ENCODE data around the gene SGIP1.

SGIP1 gene

DNA sequence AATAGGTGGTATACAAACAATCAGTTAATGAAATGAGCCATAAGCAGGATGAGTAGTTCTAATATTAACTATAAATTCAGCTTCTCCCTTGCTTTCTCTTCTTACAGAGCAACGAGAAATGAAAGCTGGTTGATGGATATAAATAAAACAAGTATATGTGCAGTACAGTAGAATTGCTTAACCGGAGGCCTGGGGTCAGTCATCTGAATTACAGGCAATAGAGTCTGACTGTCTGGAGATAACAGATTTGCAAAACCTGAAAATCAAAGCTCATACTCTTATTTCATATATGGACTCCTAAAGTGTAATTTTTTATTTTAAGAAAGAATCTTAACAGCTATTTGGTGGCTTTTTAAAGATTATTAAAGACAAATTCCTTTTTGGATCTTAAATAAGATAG, 43.1 kb upstream of the SGIP1 start:
- Histone ChIP-seq H3K9me3 (ENCODE audit: insufficient read depth, low read depth, low read length) (no peaks in the 10 kb centered on the region), H3K79me2 (ENCODE audit: control insufficient read depth, insufficient read depth, low read length, poor library complexity) (no peaks in the 10 kb centered on the region), H4K91ac (ENCODE audit: low read depth, low read length) (no peak overlapping the region), H4K12ac (ENCODE audit: low read depth, low read length) (no peak overlapping the region), H3K4me3 (ENCODE audit: low read depth, low read length) (no peak overlapping the region), H2BK12ac (ENCODE audit: low read length) (no peak overlapping the region), H3K79me1 (ENCODE audit: low read length) (no peaks in the 10 kb centered on the region), H3K9ac (ENCODE audit: low read length) (no peak overlapping the region), H3K4me1 (ENCODE audit: control insufficient read depth in 1 of 2, insufficient read depth in 2 of 2, low read length in 2 of 2) (no peaks in the 10 kb centered on the region), H3K14ac (ENCODE audit: low read length) (no peak overlapping the region), H2BK5ac (ENCODE audit: low read depth, low read length, poor library complexity) (no peak overlapping the region), H3K27me3 (ENCODE audit: insufficient read depth, low read length) (no peaks in the 10 kb centered on the region), H2AK5ac (ENCODE audit: low read length) (no peak overlapping the region), H2BK120ac (ENCODE audit: insufficient read depth, low read length, poor library complexity) (no peak overlapping the region), H3K18ac (ENCODE audit: low read length) (no peak overlapping the region), H4K8ac (ENCODE audit: low read depth, low read length) (no peak overlapping the region), H3K27ac (ENCODE audit: low read depth, low read length) (no peak overlapping the region), H3K23ac (ENCODE audit: low read length) (no peak overlapping the region), H2AFZ (ENCODE audit: insufficient read depth, low read length, poor library complexity) (no peak overlapping the region), H3K4me2 (ENCODE audit: low read length) (no peak overlapping the region), H3K4ac (ENCODE audit: low read depth, low read length) (no peak overlapping the region), H3K36me3 (ENCODE audit: control insufficient read depth in 1 of 2, insufficient read depth in 2 of 2, low read length in 2 of 2) (no peaks in the 10 kb centered on the region)
- DNase-seq = no peak
- no CpG with 5 or more reads among the region's 2 CpGs for WGBS (ENCODE audit: extremely low coverage, insufficient coverage, insufficient read length)

DNA sequence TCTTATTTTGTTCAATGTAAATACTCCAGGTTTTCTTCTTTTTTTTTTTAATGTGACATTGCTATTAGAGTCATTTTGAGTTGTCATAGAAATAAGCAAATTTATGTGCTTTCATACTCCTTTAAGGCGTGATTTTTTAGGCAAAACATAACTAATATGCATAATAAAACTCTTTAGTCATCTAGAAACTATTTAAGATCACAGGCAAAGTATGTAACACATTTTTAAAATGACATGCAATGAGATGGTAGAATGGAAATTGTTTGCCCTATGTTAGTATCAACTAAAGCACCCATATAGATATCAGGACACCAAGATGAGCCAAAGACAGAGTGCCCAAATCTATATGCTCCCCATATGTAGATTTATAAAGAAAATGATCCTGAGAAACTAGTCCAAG, 41.5 kb upstream of the SGIP1 start:
- Histone ChIP-seq H3K9ac (ENCODE audit: low read length) (no peak overlapping the region), H3K4me2 (ENCODE audit: low read length) (no peak overlapping the region), H3K27me3 (ENCODE audit: insufficient read depth, low read length) (no peaks in the 10 kb centered on the region), H2BK5ac (ENCODE audit: low read depth, low read length, poor library complexity) (no peak overlapping the region), H3K9me3 (ENCODE audit: insufficient read depth, low read depth, low read length) (no peaks in the 10 kb centered on the region), H4K8ac (ENCODE audit: low read depth, low read length) (no peak overlapping the region), H3K18ac (ENCODE audit: low read length) (no peak overlapping the region), H2AK5ac (ENCODE audit: low read length) (no peak overlapping the region), H3K27ac (ENCODE audit: low read depth, low read length) (no peak overlapping the region), H3K79me2 (ENCODE audit: control insufficient read depth, insufficient read depth, low read length, poor library complexity) (no peaks in the 10 kb centered on the region), H4K91ac (ENCODE audit: low read depth, low read length) (no peak overlapping the region), H3K14ac (ENCODE audit: low read length) (no peak overlapping the region), H3K4me1 (ENCODE audit: control insufficient read depth in 1 of 2, insufficient read depth in 2 of 2, low read length in 2 of 2) (no peaks in the 10 kb centered on the region), H2BK12ac (ENCODE audit: low read length) (no peak overlapping the region), H2AFZ (ENCODE audit: insufficient read depth, low read length, poor library complexity) (no peak overlapping the region), H3K23ac (ENCODE audit: low read length) (no peak overlapping the region), H4K12ac (ENCODE audit: low read depth, low read length) (no peak overlapping the region), H3K79me1 (ENCODE audit: low read length) (no peaks in the 10 kb centered on the region), H3K4ac (ENCODE audit: low read depth, low read length) (no peak overlapping the region), H3K36me3 (ENCODE audit: control insufficient read depth in 1 of 2, insufficient read depth in 2 of 2, low read length in 2 of 2) (no peaks in the 10 kb centered on the region), H2BK120ac (ENCODE audit: insufficient read depth, low read length, poor library complexity) (no peak overlapping the region), H3K4me3 (ENCODE audit: low read depth, low read length) (no peak overlapping the region)
- no peak for DNase-seq
- WGBS (ENCODE audit: extremely low coverage, insufficient coverage, insufficient read length) = no CpG with 5 or more reads among the region's 1 CpG

DNA sequence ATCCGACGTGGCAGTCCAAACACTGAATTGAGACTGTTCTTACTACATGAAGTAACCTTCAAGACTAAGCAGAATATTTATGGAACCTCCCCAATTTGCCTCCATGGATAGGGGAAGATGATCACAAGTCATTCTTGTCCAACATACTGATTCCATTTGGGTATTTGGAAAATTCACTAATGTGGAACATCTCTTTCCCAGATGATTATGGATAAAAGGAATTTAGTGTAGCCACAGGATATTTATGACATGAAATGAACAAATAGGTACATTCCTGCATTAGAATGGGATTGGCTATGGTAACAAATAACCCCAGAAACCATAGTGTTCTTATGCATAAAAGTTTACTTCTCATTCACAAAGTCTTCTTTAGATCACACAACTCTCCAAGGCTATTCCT, 40.2 kb upstream of the SGIP1 start:
- no peak overlapping the region for H3K27ac ChIP-seq (ENCODE audit: low read depth, low read length)
- no peak overlapping the region for H2BK120ac ChIP-seq (ENCODE audit: insufficient read depth, low read length, poor library complexity)
- H3K9ac ChIP-seq (ENCODE audit: low read length) = no peak overlapping the region
- no peaks in the 10 kb centered on the region for H3K9me3 ChIP-seq (ENCODE audit: insufficient read depth, low read depth, low read length)
- no CpG with 5 or more reads among the region's 2 CpGs for WGBS (ENCODE audit: extremely low coverage, insufficient coverage, insufficient read length)
- H3K36me3 ChIP-seq (ENCODE audit: control insufficient read depth in 1 of 2, insufficient read depth in 2 of 2, low read length in 2 of 2) = no peaks in the 10 kb centered on the region
- no peak overlapping the region for H4K8ac ChIP-seq (ENCODE audit: low read depth, low read length)
- H3K18ac ChIP-seq (ENCODE audit: low read length) = no peak overlapping the region
- no peaks in the 10 kb centered on the region for H3K27me3 ChIP-seq (ENCODE audit: insufficient read depth, low read length)
- no peak overlapping the region for H2AFZ ChIP-seq (ENCODE audit: insufficient read depth, low read length, poor library complexity)
- H3K23ac ChIP-seq (ENCODE audit: low read length) = no peak overlapping the region
- no peaks in the 10 kb centered on the region for H3K79me2 ChIP-seq (ENCODE audit: control insufficient read depth, insufficient read depth, low read length, poor library complexity)
- no peak overlapping the region for H2BK5ac ChIP-seq (ENCODE audit: low read depth, low read length, poor library complexity)
- H3K4me1 ChIP-seq (ENCODE audit: control insufficient read depth in 1 of 2, insufficient read depth in 2 of 2, low read length in 2 of 2) = no peaks in the 10 kb centered on the region
- no peak overlapping the region for H2BK12ac ChIP-seq (ENCODE audit: low read length)
- H3K14ac ChIP-seq (ENCODE audit: low read length) = no peak overlapping the region
- no peak overlapping the region for H4K12ac ChIP-seq (ENCODE audit: low read depth, low read length)
- no peak overlapping the region for H2AK5ac ChIP-seq (ENCODE audit: low read length)
- H3K4me2 ChIP-seq (ENCODE audit: low read length) = no peak overlapping the region
- DNase-seq = no peak
- H3K79me1 ChIP-seq (ENCODE audit: low read length) = no peaks in the 10 kb centered on the region
- H3K4ac ChIP-seq (ENCODE audit: low read depth, low read length) = no peak overlapping the region
- no peak overlapping the region for H3K4me3 ChIP-seq (ENCODE audit: low read depth, low read length)
- H4K91ac ChIP-seq (ENCODE audit: low read depth, low read length) = no peak overlapping the region

DNA sequence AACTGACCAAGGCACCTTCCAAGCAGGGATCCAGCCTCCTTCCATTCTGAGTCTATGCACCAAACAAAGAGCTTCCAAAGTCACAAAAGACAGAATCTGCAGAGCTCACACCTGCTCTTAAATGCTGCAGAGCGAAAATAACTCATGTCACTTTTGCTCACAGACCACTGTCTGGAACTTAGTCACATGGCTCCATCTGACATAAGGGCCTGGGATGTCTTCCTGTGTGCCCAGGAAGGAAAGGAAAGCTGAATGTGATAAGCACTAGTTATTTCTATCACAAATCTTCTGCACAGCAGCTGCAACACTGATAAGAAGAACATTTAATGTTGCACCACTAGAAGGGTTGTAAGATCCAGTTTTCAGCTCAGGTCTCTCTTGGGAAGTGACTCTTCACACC, 39.5 kb upstream of the SGIP1 start:
- no peaks in the 10 kb centered on the region for H3K27me3 ChIP-seq (ENCODE audit: insufficient read depth, low read length)
- H3K18ac ChIP-seq (ENCODE audit: low read length) = no peak overlapping the region
- no peaks in the 10 kb centered on the region for H3K79me1 ChIP-seq (ENCODE audit: low read length)
- no peak overlapping the region for H2AFZ ChIP-seq (ENCODE audit: insufficient read depth, low read length, poor library complexity)
- no peak overlapping the region for H2BK12ac ChIP-seq (ENCODE audit: low read length)
- WGBS (ENCODE audit: extremely low coverage, insufficient coverage, insufficient read length) = no CpG with 5 or more reads among the region's 1 CpG
- H3K79me2 ChIP-seq (ENCODE audit: control insufficient read depth, insufficient read depth, low read length, poor library complexity) = no peaks in the 10 kb centered on the region
- H3K36me3 ChIP-seq (ENCODE audit: control insufficient read depth in 1 of 2, insufficient read depth in 2 of 2, low read length in 2 of 2) = no peaks in the 10 kb centered on the region
- H3K27ac ChIP-seq (ENCODE audit: low read depth, low read length) = no peak overlapping the region
- no peaks in the 10 kb centered on the region for H3K4me1 ChIP-seq (ENCODE audit: control insufficient read depth in 1 of 2, insufficient read depth in 2 of 2, low read length in 2 of 2)
- H3K9me3 ChIP-seq (ENCODE audit: insufficient read depth, low read depth, low read length) = no peaks in the 10 kb centered on the region
- H2BK5ac ChIP-seq (ENCODE audit: low read depth, low read length, poor library complexity) = no peak overlapping the region
- H3K4me2 ChIP-seq (ENCODE audit: low read length) = no peak overlapping the region
- no peak overlapping the region for H3K23ac ChIP-seq (ENCODE audit: low read length)
- no peak overlapping the region for H3K4me3 ChIP-seq (ENCODE audit: low read depth, low read length)
- no peak overlapping the region for H2BK120ac ChIP-seq (ENCODE audit: insufficient read depth, low read length, poor library complexity)
- H2AK5ac ChIP-seq (ENCODE audit: low read length) = no peak overlapping the region
- no peak overlapping the region for H3K9ac ChIP-seq (ENCODE audit: low read length)
- no peak for DNase-seq
- H4K8ac ChIP-seq (ENCODE audit: low read depth, low read length) = no peak overlapping the region
- H3K14ac ChIP-seq (ENCODE audit: low read length) = no peak overlapping the region
- no peak overlapping the region for H3K4ac ChIP-seq (ENCODE audit: low read depth, low read length)
- no peak overlapping the region for H4K12ac ChIP-seq (ENCODE audit: low read depth, low read length)
- no peak overlapping the region for H4K91ac ChIP-seq (ENCODE audit: low read depth, low read length)

All from trophoblast cell (in vitro differentiated cells and primary cell).